HG03060 (cell line): ENCODE data around the gene NAGS.
"Not testable (repeated sequence)": the region's sequence is repeated elsewhere in the genome, so short reads cannot be mapped to it uniquely, and the experiment has no call there.

Experiments
- ATAC-seq: cut with Tn5 transposase; IDR thresholded peaks from one replicate; pipeline ENCODE4 v1.9.1; 2021; ENCODE audit warnings: low read depth, moderate number of reproducible peaks; ENCODE audit not compliant: unreplicated experiment

The NAGS gene

DNA sequence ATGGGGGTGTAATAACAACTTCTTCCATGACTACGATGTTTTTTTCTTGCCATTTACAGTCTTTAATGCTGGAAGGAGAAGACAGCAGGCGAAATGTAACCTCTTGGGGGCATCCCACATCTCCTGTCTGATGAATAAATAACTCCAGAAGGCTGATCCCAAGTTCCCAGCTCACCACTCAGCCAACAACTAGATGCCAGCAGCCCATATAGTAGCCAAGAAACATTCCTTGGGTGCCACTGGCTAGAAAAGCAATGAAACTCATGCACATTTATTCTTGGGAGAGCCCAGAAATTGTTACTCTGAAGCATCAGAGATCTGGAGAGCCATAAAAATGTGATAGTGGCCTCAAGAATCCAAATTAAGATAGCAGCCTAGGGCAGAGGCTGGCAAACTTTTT is 33.0 kb downstream of the NAGS start:
- no peak for ATAC-seq

DNA sequence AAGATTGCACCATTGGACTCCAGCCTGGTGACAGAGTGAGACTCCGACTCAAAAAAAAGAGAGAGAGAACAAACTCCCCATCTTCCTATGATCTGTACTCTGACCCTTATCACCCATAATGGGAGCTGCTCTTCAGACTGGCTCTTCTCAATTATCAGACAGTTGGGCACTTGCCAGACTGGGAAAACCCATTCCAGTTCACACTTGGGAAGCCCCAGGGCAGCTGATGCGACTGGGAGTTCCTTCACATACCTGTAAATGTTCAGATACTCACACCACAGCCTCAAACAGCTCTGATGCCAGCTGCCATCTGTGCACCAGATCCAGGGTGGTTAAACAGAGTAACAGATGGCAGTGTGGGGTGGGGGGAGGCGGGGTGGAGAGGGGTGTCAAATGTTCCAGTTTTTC is 34.2 kb downstream of the NAGS start:
- no peak for ATAC-seq

DNA sequence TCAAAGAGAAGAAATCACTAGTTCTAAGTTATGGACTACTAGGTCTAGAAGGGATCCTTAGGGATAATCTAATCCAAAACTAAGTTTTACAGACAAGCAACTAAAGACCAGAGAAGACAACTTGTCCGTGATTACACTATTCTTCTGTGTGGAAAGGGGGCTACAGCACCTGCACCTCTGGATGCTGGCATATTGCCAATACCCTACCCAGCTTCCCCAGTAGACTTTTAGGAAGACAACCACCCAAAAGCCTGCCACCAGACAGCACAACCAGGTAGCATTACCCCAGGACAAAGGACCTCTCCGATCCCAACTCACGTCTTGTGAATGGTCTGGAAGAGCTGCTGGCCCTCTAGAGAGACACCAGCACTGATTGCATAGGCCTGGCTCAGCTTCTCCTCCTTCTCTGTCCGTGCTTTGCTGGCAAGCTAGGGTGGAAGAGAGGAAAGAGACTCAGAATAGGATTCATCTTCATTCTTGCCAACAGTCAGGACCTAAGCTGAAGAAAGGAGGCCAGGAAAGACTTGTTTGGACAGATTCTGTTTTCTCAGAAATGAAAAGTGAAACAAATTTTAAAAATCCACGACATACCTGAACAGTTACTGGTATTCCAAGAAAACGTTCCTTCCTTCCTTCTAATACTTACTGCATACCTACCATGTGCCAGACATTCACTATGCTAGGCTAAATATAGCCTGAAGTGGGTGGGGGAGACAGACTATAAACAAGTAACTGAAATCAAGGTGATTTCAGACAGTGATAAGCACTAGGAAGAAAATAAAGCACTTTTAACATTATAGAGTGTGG is 35.6 kb downstream of the NAGS start:
- no peak for ATAC-seq

DNA sequence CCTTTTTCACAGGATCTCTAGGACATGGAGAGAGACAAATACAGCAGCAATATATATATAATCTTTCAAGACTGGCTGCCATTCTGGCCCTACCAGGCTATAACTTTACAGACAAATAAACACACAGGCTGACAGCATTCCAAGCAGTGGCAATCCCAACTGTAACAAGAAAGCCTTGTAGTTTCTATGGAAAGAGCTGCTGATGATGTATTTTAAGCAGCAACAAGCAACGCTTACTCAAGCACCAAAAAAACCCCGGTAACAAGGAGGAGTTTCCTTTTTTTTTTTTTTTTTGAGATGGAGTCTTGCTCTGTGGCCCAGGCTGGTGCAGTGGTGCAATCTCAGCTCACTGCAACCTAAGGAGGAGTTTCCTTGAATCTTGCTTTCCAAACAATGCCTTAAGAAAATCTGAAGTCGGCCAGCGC is 38.9 kb downstream of the NAGS start:
- no peak for ATAC-seq

GRCh38 chr17:44044071-44044470 is 39.6 kb downstream of the NAGS start:
- no peak for ATAC-seq

- ATAC-seq: no peak
These were observed 41.1 kb downstream of the NAGS start for GRCh38 chr17:44045486-44045885.

DNA sequence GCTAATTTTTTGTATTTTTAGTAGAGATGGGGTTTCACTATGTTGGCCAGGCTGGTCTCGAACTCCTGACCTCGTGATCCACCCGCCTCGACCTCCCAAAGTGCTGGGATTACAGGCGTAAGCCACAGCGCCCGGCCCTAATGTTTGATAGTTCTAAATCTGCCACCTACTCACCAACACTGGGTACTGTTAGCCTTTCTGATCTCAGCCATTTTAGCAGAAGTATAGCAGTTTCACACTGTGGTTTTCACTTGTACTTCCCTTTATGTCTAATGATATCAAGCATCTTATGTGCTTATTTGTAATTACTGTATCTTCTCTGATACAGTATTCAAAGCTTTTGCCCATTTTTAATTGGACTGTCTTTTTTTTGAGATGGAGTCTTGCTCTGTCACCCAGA is 42.5 kb downstream of the NAGS start:
- ATAC-seq: not testable (repeated sequence)

DNA sequence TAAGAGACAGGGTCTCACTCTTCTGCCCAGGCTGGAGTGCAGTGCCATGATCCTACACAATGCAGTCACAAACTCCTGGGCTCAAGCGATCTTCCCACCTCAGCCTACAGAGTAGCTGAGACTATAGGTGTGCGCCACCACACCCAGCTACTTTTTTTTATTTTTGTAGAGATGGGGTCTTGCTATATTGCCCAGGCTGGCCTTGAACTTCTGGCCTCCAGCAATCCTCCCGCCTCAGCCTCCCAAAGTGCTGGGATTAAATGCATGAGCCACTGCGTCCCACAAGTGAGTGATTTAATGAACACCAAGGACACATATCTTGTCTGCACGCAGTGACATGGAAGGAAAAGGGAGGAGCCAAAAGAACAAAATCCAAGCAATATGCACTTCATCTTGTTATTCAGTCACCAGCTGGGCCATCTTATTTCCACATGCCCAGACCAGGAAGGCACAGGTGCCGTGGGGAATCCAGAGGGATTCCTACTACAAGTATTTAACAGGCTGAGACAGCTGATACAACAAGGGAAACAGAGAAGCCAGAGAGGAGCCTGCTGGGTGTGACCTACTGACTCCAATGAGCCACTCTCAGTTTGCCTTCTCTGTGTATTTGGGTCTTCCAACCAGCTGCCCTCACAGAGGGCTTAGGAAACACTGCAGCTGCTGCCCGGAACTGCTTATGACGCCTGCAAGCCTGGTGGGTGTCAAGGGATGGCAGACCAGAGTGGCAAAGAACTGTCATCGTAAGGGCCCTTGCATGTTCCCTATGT is 45.1 kb downstream of the NAGS start:
- no peak for ATAC-seq

GRCh38 chr17:44053125-44053872 is 48.9 kb downstream of the NAGS start:
- no peak for ATAC-seq
